Inferior parietal cortex (tissue), 1 donor: ENCODE measurements around the gene TCHP.

Experiments
- DNase-seq: peaks from one replicate; pipeline ENCODE4 v3.0.0-alpha.2; 2016; ENCODE audit errors: extremely low spot score

The TCHP gene

DNA sequence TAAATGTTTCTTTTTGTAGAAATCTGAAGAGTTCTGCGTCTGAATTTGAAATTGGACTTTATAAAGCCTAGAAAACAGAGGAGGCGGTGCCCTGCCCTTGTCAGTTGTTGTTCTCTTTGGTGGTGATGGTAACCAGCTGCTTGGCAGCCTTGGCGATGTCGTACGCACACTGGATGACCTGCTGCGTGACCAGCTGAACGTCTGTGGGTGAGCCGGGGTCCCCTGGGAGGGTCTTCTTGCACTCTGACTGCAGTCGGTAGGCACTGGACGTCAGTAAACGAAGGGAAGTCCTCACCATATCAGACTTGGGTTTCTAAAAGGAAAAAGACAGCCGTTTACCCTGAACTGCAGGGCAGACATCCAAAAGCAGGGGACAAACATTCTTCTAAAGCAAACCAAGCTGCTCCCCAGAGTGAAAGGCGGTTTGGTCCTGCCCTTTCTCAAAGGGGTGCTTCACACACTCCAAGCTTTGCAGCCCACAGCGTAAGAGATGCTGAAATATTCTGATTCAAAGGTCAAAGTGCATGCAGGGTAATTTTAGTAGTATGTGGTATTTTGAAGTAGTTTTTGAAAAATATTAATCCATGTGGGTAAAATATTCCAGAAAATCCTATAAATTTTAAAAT is 32.9 kb downstream of the TCHP start:
- DNase-seq = no peak

DNA sequence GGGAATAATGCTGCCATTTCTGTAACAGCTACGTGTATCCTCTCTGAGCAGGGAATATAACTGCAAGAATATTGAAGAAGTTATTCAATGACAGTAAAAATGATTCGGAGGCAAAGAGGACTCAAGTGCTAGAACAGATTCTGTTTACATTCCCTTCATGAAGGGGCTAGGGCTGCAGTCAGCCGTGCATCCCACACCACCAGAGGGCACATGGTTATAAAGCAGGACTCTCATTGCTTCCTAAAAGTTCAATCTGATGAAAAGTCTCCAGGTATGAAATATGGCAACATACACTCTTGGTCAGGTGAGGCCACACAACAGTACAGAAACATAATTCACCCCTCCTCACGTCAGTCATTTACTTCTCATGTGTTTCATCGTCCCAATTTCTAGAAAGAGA is 34.0 kb downstream of the TCHP start:
- no peak for DNase-seq

DNA sequence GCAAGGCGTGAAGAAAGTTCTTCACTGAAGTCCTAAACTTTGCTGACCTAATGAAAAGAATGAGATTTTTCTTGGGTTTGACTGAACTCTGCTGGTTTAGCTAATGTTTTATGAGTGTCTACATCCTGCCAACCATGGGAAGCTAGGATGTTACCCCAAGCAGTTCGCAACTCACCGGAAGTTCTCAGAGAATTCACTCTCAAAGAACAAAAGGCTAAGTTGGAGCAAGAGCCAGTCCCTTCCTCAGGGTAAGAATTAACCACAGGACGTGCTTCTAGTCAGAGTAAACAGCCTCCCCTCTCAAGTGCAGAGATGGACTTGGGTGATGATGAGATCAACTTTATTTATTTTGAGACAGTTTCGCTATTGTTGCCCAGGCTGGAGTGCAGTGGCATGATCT is 37.3 kb downstream of the TCHP start:
- no peak for DNase-seq

GRCh38 chr12:109938947-109939346 is 38.9 kb downstream of the TCHP start:
- DNase-seq = no peak

GRCh38 chr12:109939504-109939903 is 39.4 kb downstream of the TCHP start:
- no peak for DNase-seq

DNA sequence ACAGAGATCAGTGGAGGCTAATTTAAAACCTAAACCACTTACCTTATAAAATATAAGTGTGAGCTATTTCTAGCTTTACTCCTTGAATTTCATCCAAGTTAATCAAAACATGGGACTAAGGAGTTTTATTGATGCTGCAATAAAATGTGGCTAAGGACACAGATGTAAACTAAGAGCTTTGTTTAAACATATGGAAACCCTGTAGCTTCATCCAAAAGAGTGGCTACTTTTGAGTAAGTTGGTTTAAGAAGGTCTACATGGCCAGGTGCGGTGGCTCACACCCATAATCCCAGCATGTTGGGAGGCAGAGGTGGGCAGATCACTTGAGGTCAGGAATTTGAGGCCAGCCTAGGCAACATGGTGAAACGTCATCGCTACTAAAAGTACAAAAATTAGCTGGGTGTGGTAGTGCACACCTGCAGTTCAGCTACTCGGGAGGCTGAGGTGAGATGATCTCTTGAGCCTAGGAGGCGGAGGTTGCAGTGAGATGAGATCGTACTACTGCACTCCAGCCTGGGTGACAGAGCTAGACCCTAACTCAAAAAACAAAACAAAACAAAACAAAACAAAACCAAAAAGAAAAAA is 40.4 kb downstream of the TCHP start:
- no peak for DNase-seq

- no peak for DNase-seq
These were observed 43.7 kb downstream of the TCHP start for GRCh38 chr12:109943811-109944210.

DNA sequence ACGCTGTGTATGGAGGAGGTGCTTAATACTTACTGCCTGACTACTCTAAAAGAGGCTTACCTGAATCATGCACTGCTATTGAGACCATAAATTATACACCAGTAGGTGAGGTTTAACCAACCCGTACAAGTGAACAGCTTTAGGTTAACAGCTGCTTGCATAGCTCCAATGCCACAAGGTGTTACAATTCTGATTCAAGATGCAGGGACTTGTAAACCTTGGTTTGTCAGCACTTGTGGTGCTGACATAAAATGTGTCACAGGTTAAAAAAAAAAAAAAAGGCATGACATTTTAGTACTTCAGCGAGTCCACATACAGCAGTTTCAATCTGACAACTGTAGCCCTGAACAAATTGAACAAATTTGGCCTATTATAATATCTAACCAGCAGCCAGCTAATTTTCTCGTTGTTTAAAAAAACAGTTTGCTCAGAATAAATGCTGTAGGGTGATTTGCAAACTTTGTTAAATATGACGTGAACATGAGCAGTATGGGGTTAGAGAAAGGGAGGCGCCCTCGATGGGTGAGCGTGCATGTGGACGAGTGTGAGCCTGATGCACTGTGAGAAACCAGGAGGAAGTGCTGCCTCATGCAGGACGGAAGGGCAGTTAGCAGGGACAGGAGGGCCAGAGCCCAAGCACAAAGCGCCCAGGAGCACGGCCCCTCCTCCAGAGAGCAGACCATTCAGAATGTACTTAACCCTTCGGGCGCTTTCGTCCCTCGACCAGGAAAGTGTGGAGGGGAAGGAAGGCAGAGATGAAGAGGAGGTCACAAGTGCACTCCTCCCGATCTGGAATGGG is 44.7 kb downstream of the TCHP start:
- DNase-seq = no peak

DNA sequence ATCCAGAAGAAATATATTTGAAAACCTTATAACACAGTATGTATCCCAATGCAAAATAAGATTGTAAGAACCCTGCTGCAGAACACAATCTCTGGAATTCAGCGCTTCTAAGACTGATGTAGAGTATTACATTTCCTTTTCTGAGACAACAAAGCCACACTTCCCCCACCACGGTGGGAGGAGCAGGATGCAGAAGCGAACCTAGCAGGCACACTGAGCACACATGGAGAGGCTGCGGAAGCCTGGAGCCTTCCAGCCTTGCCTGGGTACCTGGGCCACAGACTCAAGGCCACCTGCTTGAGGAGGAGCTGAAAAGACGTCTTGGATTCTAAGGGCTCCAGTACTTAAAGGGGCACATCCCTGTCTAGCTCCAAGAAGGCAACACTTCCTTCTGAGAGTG is 46.4 kb downstream of the TCHP start:
- DNase-seq = no peak

DNA sequence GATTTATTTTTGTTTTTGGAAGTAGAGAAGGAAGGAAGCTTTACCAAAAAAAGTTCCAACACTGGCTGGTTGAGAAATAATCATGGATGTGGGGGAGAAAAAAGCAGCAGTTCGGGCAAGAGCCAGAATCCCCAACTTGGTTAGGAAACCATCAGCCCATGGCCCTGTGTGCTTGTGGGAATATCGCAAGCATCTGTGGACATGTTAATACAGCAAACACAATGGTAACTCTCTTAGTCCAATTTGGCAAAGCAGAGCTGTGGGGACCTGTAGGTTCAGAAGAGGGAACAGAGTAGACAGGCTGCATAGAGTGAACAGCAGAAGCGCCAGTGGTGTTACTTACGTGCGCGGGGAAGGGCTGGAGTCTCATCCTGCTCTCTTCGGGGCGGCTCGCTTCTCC is 46.8 kb downstream of the TCHP start:
- no peak for DNase-seq

- DNase-seq = no peak
These were observed 47.4 kb downstream of the TCHP start for GRCh38 chr12:109947521-109947920.

DNA sequence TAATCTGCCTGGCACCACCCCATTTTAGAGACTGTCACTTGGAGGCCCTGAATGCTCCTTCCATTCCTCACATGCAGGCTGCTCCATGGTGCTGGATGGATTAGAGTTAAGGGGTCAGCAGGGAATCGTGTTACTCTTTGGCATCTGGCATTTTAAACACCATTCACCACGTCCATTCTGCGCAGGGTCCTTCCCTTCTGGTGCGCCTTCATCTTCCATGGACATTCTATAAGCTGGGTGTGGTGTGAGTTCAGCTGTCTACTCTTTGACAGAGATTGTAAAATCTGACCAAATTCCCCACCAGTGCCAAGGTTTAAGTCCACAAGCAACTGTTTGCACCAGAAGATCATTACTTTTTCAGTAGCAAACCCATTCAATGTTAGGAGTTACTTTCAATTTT is 48.3 kb downstream of the TCHP start:
- DNase-seq = no peak

GRCh38 chr12:109949089-109949488 is 49.0 kb downstream of the TCHP start:
- no peak for DNase-seq

- DNase-seq = no peak
These were observed 50.6 kb downstream of the TCHP start for GRCh38 chr12:109950625-109951024.

- DNase-seq = no peak
These were observed 51.1 kb downstream of the TCHP start for GRCh38 chr12:109951136-109951535.

GRCh38 chr12:109951751-109952150 is 51.7 kb downstream of the TCHP start:
- no peak for DNase-seq

DNA sequence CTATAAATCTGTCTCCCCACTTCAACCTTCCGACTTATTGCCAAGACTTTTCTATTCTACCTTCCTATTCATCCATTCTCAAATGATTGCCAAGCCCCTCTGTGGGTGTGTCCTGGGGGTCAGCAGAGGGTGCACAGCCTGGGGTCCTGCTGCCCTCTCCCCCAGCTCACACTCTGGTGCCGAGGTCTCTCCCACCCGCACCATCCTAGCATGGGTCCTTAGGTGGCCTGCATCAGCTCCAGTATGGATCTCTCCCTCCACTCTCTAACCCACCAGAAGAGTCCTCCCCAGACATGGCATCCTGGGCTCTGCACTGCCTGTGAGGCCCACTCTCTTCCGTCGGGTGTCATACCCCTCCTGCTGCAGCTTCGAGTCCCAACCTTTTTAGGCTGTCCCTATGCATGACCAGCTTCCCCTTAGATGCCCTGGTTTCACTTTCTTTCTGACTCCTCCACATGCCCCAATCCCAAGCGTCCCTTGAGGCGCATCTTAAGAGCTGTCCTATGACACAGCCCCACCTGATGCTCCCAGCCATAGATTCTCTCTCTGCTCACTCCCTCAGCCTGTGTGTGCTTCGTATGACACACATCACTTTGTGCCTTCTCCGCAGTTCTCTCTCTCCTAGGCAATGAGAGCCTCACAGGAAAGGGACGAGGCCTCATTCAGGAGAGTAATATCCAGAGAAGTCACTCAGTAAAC is 52.2 kb downstream of the TCHP start:
- no peak for DNase-seq

DNA sequence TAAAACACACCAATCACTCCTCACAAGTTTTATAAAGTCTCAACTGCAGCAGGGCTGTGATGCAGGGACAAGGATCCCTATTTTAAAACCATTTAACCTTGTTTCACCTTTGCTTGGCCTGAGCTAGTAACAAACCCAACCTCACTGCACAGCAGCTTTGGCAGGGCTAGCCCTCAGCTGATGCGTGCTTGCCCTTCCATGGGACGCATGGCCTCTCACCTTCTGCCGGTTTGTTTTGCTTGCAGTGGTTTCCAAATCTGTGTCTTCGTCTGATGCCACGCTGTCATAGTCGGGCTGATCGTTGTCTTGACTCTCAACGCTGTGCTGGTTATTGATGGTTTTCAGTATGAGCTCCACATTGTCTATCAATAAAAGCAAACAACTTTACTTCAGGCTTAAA is 52.8 kb downstream of the TCHP start:
- DNase-seq = no peak

GRCh38 chr12:109953656-109954055 is 53.6 kb downstream of the TCHP start:
- DNase-seq = no peak

DNA sequence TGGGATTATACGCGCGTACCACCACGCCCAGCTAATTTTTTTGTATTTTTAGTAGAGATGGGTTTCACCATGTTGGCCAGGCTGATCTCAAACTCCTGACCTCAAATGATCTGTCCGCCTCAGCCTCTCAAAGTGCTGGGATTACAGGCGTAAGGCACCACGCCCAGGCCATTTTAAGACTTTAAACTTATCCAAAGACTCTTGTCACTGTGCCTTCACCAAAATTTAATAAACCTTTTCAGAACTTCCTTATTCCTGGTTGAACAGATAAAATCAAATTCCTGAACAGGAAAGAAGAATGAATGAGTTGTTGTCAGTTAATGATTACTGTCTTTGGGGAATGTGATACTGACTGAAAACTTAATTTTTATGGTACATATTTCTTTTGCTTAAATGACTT is 58.3 kb downstream of the TCHP start:
- DNase-seq = no peak

- no peak for DNase-seq
These were observed 59.5 kb downstream of the TCHP start for GRCh38 chr12:109959411-109960093.

- DNase-seq = no peak
These were observed 61.1 kb downstream of the TCHP start for GRCh38 chr12:109961201-109961600.
